HL-60 (cell line): ENCODE measurements around the gene E2F2.

Experiments used
- DNase-seq, 2 experiments: peaks; one replicate each; pipeline ENCODE4 v3.0.0-alpha.2; 2010 to 2020; ENCODE audit warnings: low read depth in 1 of 2, low spot score in 1 of 2
- H3K27ac ChIP-seq: fragments of 250-450 bp; sonication (Bioruptor Pico); replicated peaks from 2 replicates; pipeline ENCODE4 v1.5.1; 2020; ENCODE audit warnings: mild to moderate bottlenecking, moderate library complexity
- H3K27me3 ChIP-seq: fragments of 250-450 bp; sonication (Bioruptor Pico); 2 replicates; pipeline ENCODE4 v1.5.1; 2021; ENCODE audit warnings: mild to moderate bottlenecking, moderate library complexity; ENCODE audit not compliant: insufficient read depth, poor library complexity, severe bottlenecking
- H3K4me3 ChIP-seq: replicated peaks from 2 replicates; pipeline ENCODE4 v1.5.1; 2011; ENCODE audit warnings: mild to moderate bottlenecking, control low read depth, low read length; ENCODE audit not compliant: insufficient read depth
- CTCF ChIP-seq: IDR thresholded peaks from one replicate; pipeline ENCODE4 v1.5.1; 2011; ENCODE audit warnings: low read length, control low read depth, inconsistent platforms; ENCODE audit not compliant: insufficient read depth
- GABPA ChIP-seq: IDR thresholded peaks from 2 replicates; pipeline ENCODE4 v1.6.1; 2012; ENCODE audit warnings: low read depth
- POLR2AphosphoS5 ChIP-seq: IDR thresholded peaks from 2 replicates; pipeline ENCODE4 v1.6.1; 2012; ENCODE audit warnings: low read depth
- REST ChIP-seq: IDR thresholded peaks from 2 replicates; pipeline ENCODE4 v1.6.1; 2012; ENCODE audit warnings: low read depth; ENCODE audit not compliant: insufficient replicate concordance
- SPI1 ChIP-seq: IDR thresholded peaks from 2 replicates; pipeline ENCODE4 v1.6.1; 2012; ENCODE audit warnings: low read depth, mild to moderate bottlenecking, borderline replicate concordance

Gene E2F2

GRCh38 chr1:23460519-23460918 is 70.5 kb downstream of the E2F2 start:
- DNase-seq: no peak
- Histone ChIP-seq H3K27me3 (peaks cover 7% of the 10 kb centered on the region), H3K4me3 (no peak overlapping the region), H3K27ac (no peak overlapping the region)
- TF ChIP-seq POLR2AphosphoS5: no peak
- no peak for TF ChIP-seq CTCF

GRCh38 chr1:23459338-23459757 is 71.7 kb downstream of the E2F2 start:
- peaks cover 7% of the 10 kb centered on the region for H3K27me3 ChIP-seq
- no peak for DNase-seq

More at GRCh38 chr1:23459338-23459757, 71.7 kb downstream of the E2F2 start:
- H3K4me3 ChIP-seq: no peak overlapping the region
- H3K27ac ChIP-seq: no peak overlapping the region
- TF ChIP-seq CTCF (no peak), REST (no peak), GABPA (no peak), POLR2AphosphoS5 (no peak), SPI1 (no peak)
